ENCODE data around the gene NPLOC4. TPM values are rescaled to one million over a fixed set of nuclear protein-coding genes. Genes with fewer than 3 reads are reported as not detected.

Gene NPLOC4
- total RNA-seq, 1 donor from 2014 or later, result 137 TPM

DNA sequence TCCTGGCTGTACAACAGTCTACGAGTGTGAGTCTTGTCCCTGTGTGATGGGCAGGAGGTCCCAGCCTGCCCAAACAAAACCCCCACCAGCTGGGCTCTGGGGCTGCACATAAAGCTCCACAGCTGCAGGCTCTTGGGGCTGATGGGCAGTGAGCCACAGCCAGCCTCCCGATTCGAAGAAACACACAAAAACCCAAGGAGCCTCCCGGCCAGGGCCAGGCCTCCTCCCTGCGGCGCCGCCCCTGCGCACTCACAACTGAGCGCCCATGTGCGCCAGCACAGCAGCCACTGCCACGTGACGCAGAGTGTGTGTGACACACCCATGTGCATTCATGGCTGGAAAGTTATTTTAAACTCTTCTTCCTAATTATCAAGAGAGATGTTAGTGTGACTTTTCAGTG is 54.2 kb downstream of the NPLOC4 start:
- peaks cover 13% of the 10 kb centered on the region for H3K27me3 Mint-ChIP-seq (ENCODE audit: unreplicated experiment)
- no peak overlapping the region for H3K4me3 Mint-ChIP-seq (ENCODE audit: unreplicated experiment)
- TF ChIP-seq, protein P1, sequence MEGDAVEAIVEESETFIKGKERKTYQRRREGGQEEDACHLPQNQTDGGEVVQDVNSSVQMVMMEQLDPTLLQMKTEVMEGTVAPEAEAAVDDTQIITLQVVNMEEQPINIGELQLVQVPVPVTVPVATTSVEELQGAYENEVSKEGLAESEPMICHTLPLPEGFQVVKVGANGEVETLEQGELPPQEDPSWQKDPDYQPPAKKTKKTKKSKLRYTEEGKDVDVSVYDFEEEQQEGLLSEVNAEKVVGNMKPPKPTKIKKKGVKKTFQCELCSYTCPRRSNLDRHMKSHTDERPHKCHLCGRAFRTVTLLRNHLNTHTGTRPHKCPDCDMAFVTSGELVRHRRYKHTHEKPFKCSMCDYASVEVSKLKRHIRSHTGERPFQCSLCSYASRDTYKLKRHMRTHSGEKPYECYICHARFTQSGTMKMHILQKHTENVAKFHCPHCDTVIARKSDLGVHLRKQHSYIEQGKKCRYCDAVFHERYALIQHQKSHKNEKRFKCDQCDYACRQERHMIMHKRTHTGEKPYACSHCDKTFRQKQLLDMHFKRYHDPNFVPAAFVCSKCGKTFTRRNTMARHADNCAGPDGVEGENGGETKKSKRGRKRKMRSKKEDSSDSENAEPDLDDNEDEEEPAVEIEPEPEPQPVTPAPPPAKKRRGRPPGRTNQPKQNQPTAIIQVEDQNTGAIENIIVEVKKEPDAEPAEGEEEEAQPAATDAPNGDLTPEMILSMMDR (IDR thresholded peaks at IDR 0.05; ENCODE audit: partially characterized antibody, unreplicated experiment), result no peak
- H3K4me1 Mint-ChIP-seq (ENCODE audit: low read depth, unreplicated experiment), result peaks cover 15% of the 10 kb centered on the region
- no peak for DNase-seq
- peaks cover 12% of the 10 kb centered on the region for H3K36me3 Mint-ChIP-seq (ENCODE audit: unreplicated experiment)
- H3K9me3 Mint-ChIP-seq (ENCODE audit: unreplicated experiment), result peaks cover 10% of the 10 kb centered on the region
- H3K27ac Mint-ChIP-seq (ENCODE audit: unreplicated experiment), result peak overlapping the region; percentile 30

DNA sequence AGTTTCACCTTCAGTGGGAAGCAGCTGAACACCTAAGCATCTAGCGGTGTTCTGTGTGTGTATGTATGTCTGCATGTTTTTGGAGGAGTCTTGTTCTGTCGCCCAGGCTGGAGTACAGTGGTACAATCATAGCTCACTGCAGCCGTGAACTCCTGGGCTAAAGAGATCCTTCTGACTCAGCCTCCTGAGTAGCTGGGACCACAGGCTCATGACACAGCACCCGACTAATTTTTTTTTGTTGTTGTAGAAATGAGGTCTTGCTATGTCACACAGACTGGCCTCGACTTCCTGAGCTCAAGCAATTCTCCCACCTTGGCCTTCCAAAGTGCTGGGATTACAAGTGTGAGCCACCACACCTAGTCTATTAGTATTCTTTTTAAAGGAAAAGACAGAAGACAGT is 54.6 kb downstream of the NPLOC4 start:
- H3K4me1 Mint-ChIP-seq (ENCODE audit: low read depth, unreplicated experiment), result peaks cover 15% of the 10 kb centered on the region
- H3K4me3 Mint-ChIP-seq (ENCODE audit: unreplicated experiment), result no peak overlapping the region
- DNase-seq, result no peak
- TF ChIP-seq, protein P1 (IDR thresholded peaks at IDR 0.05; ENCODE audit: partially characterized antibody, unreplicated experiment), result no peak
- H3K9me3 Mint-ChIP-seq (ENCODE audit: unreplicated experiment), result peaks cover 10% of the 10 kb centered on the region
- H3K27ac Mint-ChIP-seq (ENCODE audit: unreplicated experiment), result no peak overlapping the region
- H3K27me3 Mint-ChIP-seq (ENCODE audit: unreplicated experiment), result peaks cover 14% of the 10 kb centered on the region
- peaks cover 12% of the 10 kb centered on the region for H3K36me3 Mint-ChIP-seq (ENCODE audit: unreplicated experiment)

DNA sequence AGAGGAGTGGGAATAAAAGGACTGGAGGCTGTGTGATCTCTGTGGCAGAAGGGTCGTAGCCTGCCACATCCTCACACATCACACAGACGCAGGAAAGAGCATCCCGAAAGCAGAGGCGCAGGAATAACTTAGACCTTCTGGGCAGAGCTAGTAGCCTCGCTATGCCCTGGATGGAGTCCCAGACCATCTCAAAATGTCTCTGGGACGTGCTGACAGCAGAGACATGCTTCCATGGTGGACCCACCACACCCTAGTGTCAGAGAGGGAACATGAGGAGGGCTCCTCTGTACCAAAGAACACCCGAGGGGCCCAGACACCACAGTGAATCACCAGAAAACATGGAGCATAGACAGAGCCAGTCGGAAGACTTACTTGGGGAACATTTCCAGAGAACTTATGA is 55.2 kb downstream of the NPLOC4 start:
- DNase-seq, result no peak
- H3K4me1 Mint-ChIP-seq (ENCODE audit: low read depth, unreplicated experiment), result peaks cover 15% of the 10 kb centered on the region
- TF ChIP-seq, protein P1 (IDR thresholded peaks at IDR 0.05; ENCODE audit: partially characterized antibody, unreplicated experiment), result no peak
- H3K4me3 Mint-ChIP-seq (ENCODE audit: unreplicated experiment), result no peak overlapping the region
- H3K27ac Mint-ChIP-seq (ENCODE audit: unreplicated experiment), result no peak overlapping the region
- H3K27me3 Mint-ChIP-seq (ENCODE audit: unreplicated experiment), result peaks cover 14% of the 10 kb centered on the region
- H3K36me3 Mint-ChIP-seq (ENCODE audit: unreplicated experiment), result peaks cover 12% of the 10 kb centered on the region
- peaks cover 10% of the 10 kb centered on the region for H3K9me3 Mint-ChIP-seq (ENCODE audit: unreplicated experiment)

DNA sequence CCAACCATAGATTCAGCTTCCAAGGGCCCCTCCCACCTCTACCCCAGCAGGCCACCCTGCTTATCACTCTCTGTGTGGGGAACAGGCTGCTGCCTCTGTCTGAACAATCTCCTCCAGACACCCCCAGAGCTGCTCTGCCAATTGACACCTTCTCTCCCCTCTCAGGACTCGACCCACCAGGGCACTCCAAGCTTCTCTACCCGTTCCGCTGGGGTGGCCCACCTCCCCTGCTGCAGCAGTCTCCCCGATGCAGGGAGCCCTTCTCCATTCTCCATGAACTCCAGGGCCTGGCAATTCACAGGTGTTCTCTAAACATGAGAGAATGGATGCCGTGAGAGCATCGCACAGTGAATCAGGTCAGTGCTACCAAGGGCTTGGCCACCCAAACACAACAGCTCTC is 56.4 kb downstream of the NPLOC4 start:
- Mint-ChIP-seq H3K27me3 (ENCODE audit: unreplicated experiment) (peaks cover 15% of the 10 kb centered on the region), H3K4me3 (ENCODE audit: unreplicated experiment) (no peak overlapping the region), H3K36me3 (ENCODE audit: unreplicated experiment) (peaks cover 12% of the 10 kb centered on the region), H3K27ac (ENCODE audit: unreplicated experiment) (no peak overlapping the region), H3K9me3 (ENCODE audit: unreplicated experiment) (peaks cover 10% of the 10 kb centered on the region), H3K4me1 (ENCODE audit: low read depth, unreplicated experiment) (peaks cover 15% of the 10 kb centered on the region)
- DNase-seq, result no peak
- TF ChIP-seq, protein P1 (IDR thresholded peaks at IDR 0.05; ENCODE audit: partially characterized antibody, unreplicated experiment), result no peak

DNA sequence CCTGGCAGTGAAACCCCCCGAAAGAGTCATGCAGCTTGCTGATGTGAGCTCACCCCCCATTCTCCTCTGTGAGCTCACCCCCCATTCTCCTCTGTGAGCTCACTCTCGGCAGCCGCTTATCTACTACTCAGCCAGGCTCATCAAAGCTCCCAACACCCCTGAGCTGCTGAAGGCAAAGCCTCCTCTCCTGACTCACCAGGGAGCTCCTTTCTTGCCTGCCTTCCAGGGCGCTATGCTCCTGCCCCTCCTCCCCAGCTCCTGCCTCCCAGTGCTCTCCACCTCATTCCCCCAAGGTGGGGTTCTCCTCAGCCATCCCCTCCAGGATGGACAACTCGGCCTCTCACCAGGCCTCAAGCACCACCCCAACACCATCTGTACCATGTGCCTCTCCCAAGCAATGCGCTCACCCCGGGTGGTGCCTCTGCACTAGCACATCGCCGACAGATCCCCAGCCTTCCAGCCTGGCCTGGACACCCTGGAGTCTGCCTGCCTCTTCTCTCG is 57.0 kb downstream of the NPLOC4 start:
- Mint-ChIP-seq H3K27ac (ENCODE audit: unreplicated experiment) (no peak overlapping the region), H3K9me3 (ENCODE audit: unreplicated experiment) (peaks cover 10% of the 10 kb centered on the region), H3K4me3 (ENCODE audit: unreplicated experiment) (no peak overlapping the region), H3K27me3 (ENCODE audit: unreplicated experiment) (peaks cover 15% of the 10 kb centered on the region), H3K4me1 (ENCODE audit: low read depth, unreplicated experiment) (peaks cover 15% of the 10 kb centered on the region), H3K36me3 (ENCODE audit: unreplicated experiment) (peaks cover 12% of the 10 kb centered on the region)
- DNase-seq, result no peak
- TF ChIP-seq, protein P1 (IDR thresholded peaks at IDR 0.05; ENCODE audit: partially characterized antibody, unreplicated experiment), result no peak
